NCI-H446 treated with DMSO at 0.1 percent for 48 hours (cell line): Measurements from ENCODE around the gene PGK1.
"Not testable (repeated sequence)": the region's sequence is repeated elsewhere in the genome, so short reads cannot be mapped to it uniquely, and the experiment has no call there.

ENCODE experiments used
- DNase-seq: peaks from one replicate; lab custom pipeline; 2025; lab: John Stamatoyannopoulos, UW

PGK1 gene

GRCh38 chrX:78116365-78116764 lies 12.3 kb downstream of the PGK1 start:
- no peak for DNase-seq

- no peak for DNase-seq
These were observed 12.7 kb downstream of the PGK1 start for GRCh38 chrX:78116766-78117165.

- no peak for DNase-seq
These were observed 14.6 kb downstream of the PGK1 start for GRCh38 chrX:78118628-78119027.

- no peak for DNase-seq
These were observed 15.6 kb downstream of the PGK1 start for GRCh38 chrX:78119521-78120227.

GRCh38 chrX:78123190-78123589 lies 19.1 kb downstream of the PGK1 start:
- DNase-seq = no peak

- no peak for DNase-seq
These were observed 20.3 kb downstream of the PGK1 start for GRCh38 chrX:78124307-78124706.

GRCh38 chrX:78125148-78125547 lies 21.1 kb downstream of the PGK1 start:
- DNase-seq = no peak

- DNase-seq = not testable (repeated sequence)
These were observed 21.7 kb downstream of the PGK1 start for GRCh38 chrX:78125781-78126180.

GRCh38 chrX:78129714-78130113 lies 25.7 kb downstream of the PGK1 start:
- no peak for DNase-seq

- no peak for DNase-seq
These were observed 26.3 kb downstream of the PGK1 start for GRCh38 chrX:78130396-78130795.

GRCh38 chrX:78131117-78131516 lies 27.1 kb downstream of the PGK1 start:
- DNase-seq = no peak

- no peak for DNase-seq
These were observed 29.4 kb downstream of the PGK1 start for GRCh38 chrX:78133238-78133960.

- peak; percentile 70 for DNase-seq
These were observed 35.4 kb downstream of the PGK1 start, which contains the start of gene TAF9B for GRCh38 chrX:78139160-78140123. TAF9B (minus strand) TSS chrX:78139650; CDS start chrX:78139611, 39 bp downstream.

- DNase-seq = no peak
These were observed 36.2 kb downstream of the PGK1 start for GRCh38 chrX:78140206-78140605.

GRCh38 chrX:78147002-78147540 lies 43.0 kb downstream of the PGK1 start:
- not testable (repeated sequence) for DNase-seq

- DNase-seq = not testable (repeated sequence)
These were observed 53.3 kb downstream of the PGK1 start for GRCh38 chrX:78157373-78157772.

GRCh38 chrX:78157846-78158245 lies 53.8 kb downstream of the PGK1 start:
- DNase-seq = not testable (repeated sequence)

GRCh38 chrX:78160711-78161110 lies 56.7 kb downstream of the PGK1 start:
- not testable (repeated sequence) for DNase-seq

GRCh38 chrX:78163175-78163574 lies 59.1 kb downstream of the PGK1 start:
- not testable (repeated sequence) for DNase-seq

GRCh38 chrX:78165425-78165824 lies 61.4 kb downstream of the PGK1 start:
- DNase-seq = no peak

GRCh38 chrX:78168065-78168464 lies 64.0 kb downstream of the PGK1 start:
- no peak for DNase-seq
